GM12878 (cell line): ENCODE data around the gene SLC35G2. TPM values are rescaled to one million over a fixed set of nuclear protein-coding genes. Genes with fewer than 3 reads are reported as not detected.

Experiments used
- ATAC-seq: fragments of 200-7000 bp; cut with Tn5 transposase; 3 replicates; pipeline ENCODE4 v1.9.1; 2020; ENCODE audit warnings: mild to moderate bottlenecking, moderate library complexity
- BruUV-seq: library from RNA; stranded (reverse); fragments of 400-500 nt; replicated peaks from 2 replicates; lab custom pipeline; 2021; lab: Mats Ljungman, UMichigan
- CTCF ChIA-PET: fragments of 300-600 bp; sonication (Branson Sonifier 250); formaldehyde crosslinking; extraction: SDS; loops from one replicate; lab custom pipeline; 2021; ENCODE audit warnings: inconsistent platforms; lab: Yijun Ruan, JAX
- POLR2A ChIA-PET: fragments of 350-600 bp; formaldehyde crosslinking; extraction: SDS; loops from one replicate; lab custom pipeline; 2021; ENCODE audit warnings: inconsistent platforms; lab: Charles Lee
- RAD21 ChIA-PET: fragments of 300-600 bp; sonication (Branson Sonifier 250); formaldehyde crosslinking; loops from one replicate; lab custom pipeline; 2023; ENCODE audit warnings: antibody characterized with exemption; ENCODE audit not compliant: unreplicated experiment; lab: Charles Lee
- SMC1A ChIA-PET: fragments of 300-600 bp; sonication (Branson Sonifier 250); formaldehyde crosslinking; loops from one replicate; lab custom pipeline; 2023; ENCODE audit not compliant: unreplicated experiment, uncharacterized antibody; lab: Charles Lee
- DNase-seq: peaks from one replicate; pipeline ENCODE4 v3.0.0-alpha.2; 2011; ENCODE audit warnings: low read depth, low spot score
- FAIRE-seq: peaks from 3 replicates; lab custom pipeline; 2011; peaks lifted over from hg19 to GRCh38; lab: Jason Lieb, UNC
- H2AFZ ChIP-seq: 2 replicates; pipeline ENCODE4 v1.6.0; 2011; ENCODE audit warnings: low read depth, low read length, control low read depth; ENCODE audit not compliant: control insufficient read depth
- H3K27ac ChIP-seq: 2 replicates; pipeline ENCODE4 v1.5.1; 2011; ENCODE audit warnings: control low read depth; ENCODE audit not compliant: control insufficient read depth, insufficient read depth
- H3K27me3 ChIP-seq, 2 experiments: replicated peaks in 1 of 2; 2 replicates each; pipeline versions ENCODE4 v1.6.0 to v1.6.1; 2011; ENCODE audit warnings: low read length in 1 of 2; ENCODE audit not compliant: control insufficient read depth in 2 of 2, insufficient read depth in 2 of 2
- H3K36me3 ChIP-seq, 2 experiments: 2 replicates each; pipeline ENCODE4 v1.5.1; 2011; ENCODE audit warnings: low read length in 1 of 2; ENCODE audit not compliant: control insufficient read depth in 2 of 2, insufficient read depth in 2 of 2
- H3K4me1 ChIP-seq: 2 replicates; pipeline ENCODE4 v1.6.1; 2011; ENCODE audit warnings: mild to moderate bottlenecking, low read length, moderate library complexity, mixed read lengths; ENCODE audit not compliant: control insufficient read depth, insufficient read depth
- H3K4me2 ChIP-seq: 2 replicates; pipeline ENCODE4 v1.6.0; 2011; ENCODE audit warnings: control low read depth; ENCODE audit not compliant: control insufficient read depth, insufficient read depth
- H3K4me3 ChIP-seq: fragments of 200-600 bp; sonication (generic); 2 replicates; pipeline ENCODE4 v1.5.1; 2016
- H3K79me2 ChIP-seq: 2 replicates; pipeline ENCODE4 v1.6.0; 2011; ENCODE audit warnings: low read length; ENCODE audit not compliant: control insufficient read depth, insufficient read depth
- H3K9ac ChIP-seq: 2 replicates; pipeline ENCODE4 v1.8.0; 2011; ENCODE audit warnings: low read length, control low read depth, mixed read lengths; ENCODE audit not compliant: control insufficient read depth, insufficient read depth
- H3K9me3 ChIP-seq: replicated peaks from 3 replicates; pipeline ENCODE4 v1.5.1; 2011; ENCODE audit warnings: mild to moderate bottlenecking, low read length; ENCODE audit not compliant: control insufficient read depth, insufficient read depth
- H4K20me1 ChIP-seq: 2 replicates; pipeline ENCODE4 v1.6.0; 2011; ENCODE audit not compliant: control insufficient read depth, insufficient read depth
- BHLHE40 ChIP-seq, 2 experiments: fragments of 450-650 bp in 1 of 2; IDR thresholded peaks; 2 replicates each; pipeline ENCODE4 v1.6.1; 2011 to 2017; ENCODE audit warnings: low read depth in 2 of 2, borderline replicate concordance in 1 of 2, improper control_type of control experiment in 1 of 2, low read length in 1 of 2, mild to moderate bottlenecking in 1 of 2
- BRCA1 ChIP-seq: IDR thresholded peaks from 2 replicates; pipeline ENCODE4 v1.6.1; 2011; ENCODE audit warnings: low read depth, low read length, improper control_type of control experiment
- CBX5 ChIP-seq: sonication (generic); IDR thresholded peaks from 2 replicates; pipeline ENCODE4 v1.6.1; 2016; ENCODE audit warnings: low read depth, moderate library complexity, mild to moderate bottlenecking, inconsistent platforms
- GATAD2B ChIP-seq: fragments of 450-650 bp; conservative IDR thresholded peaks from 2 replicates; pipeline ENCODE4 v1.6.1; 2017; ENCODE audit warnings: low read depth, mild to moderate bottlenecking, moderate library complexity
- HDAC6 ChIP-seq: fragments of 200-600 bp; sonication (generic); IDR thresholded peaks from one replicate; pipeline ENCODE4 v1.8.0; 2017; ENCODE audit warnings: antibody characterized with exemption; ENCODE audit not compliant: unreplicated experiment
- HDGF ChIP-seq: fragments of 450-650 bp; IDR thresholded peaks from 2 replicates; pipeline ENCODE4 v1.6.1; 2016; ENCODE audit warnings: antibody characterized with exemption
- KDM1A ChIP-seq: fragments of 200-600 bp; sonication (generic); IDR thresholded peaks from 2 replicates; pipeline ENCODE4 v1.6.1; 2016; ENCODE audit warnings: borderline replicate concordance
- KLF5 ChIP-seq: fragments of 450-650 bp; IDR thresholded peaks from 2 replicates; pipeline ENCODE4 v1.6.1; 2014; ENCODE audit warnings: mild to moderate bottlenecking; ENCODE audit not compliant: partially characterized antibody
- LARP7 ChIP-seq: fragments of 450-650 bp; IDR thresholded peaks from 2 replicates; pipeline ENCODE4 v1.6.1; 2017; ENCODE audit warnings: mild to moderate bottlenecking
- MYB ChIP-seq: fragments of 150-350 bp; IDR thresholded peaks from 2 replicates; pipeline ENCODE4 v1.6.1; 2014; ENCODE audit warnings: mild to moderate bottlenecking, low read depth, low read length, borderline replicate concordance
- NR2F1 ChIP-seq: fragments of 450-650 bp; conservative IDR thresholded peaks from 2 replicates; pipeline ENCODE4 v1.6.1; 2017; ENCODE audit warnings: mild to moderate bottlenecking
- RAD21 ChIP-seq: IDR thresholded peaks from 2 replicates; pipeline ENCODE4 v1.6.1; 2011; ENCODE audit warnings: mild to moderate bottlenecking, low read depth, low read length, moderate library complexity; ENCODE audit not compliant: insufficient read depth
- SIX5 ChIP-seq: IDR thresholded peaks from 2 replicates; pipeline ENCODE4 v1.6.1; 2011; ENCODE audit warnings: mild to moderate bottlenecking, low read depth, low read length, moderate library complexity; ENCODE audit not compliant: severe bottlenecking
- SREBF1 ChIP-seq: IDR thresholded peaks from 2 replicates; pipeline ENCODE4 v1.6.1; 2012; ENCODE audit warnings: mild to moderate bottlenecking, low read length
- STAT3 ChIP-seq: IDR thresholded peaks from 2 replicates; pipeline ENCODE4 v1.6.1; 2011; ENCODE audit warnings: low read depth, low read length, improper control_type of control experiment
- ZNF24 ChIP-seq: fragments of 450-650 bp; IDR thresholded peaks from 2 replicates; pipeline ENCODE4 v1.6.1; 2017; ENCODE audit warnings: antibody characterized with exemption, mild to moderate bottlenecking
- ZNF622 ChIP-seq: fragments of 450-650 bp; IDR thresholded peaks from 2 replicates; pipeline ENCODE4 v1.6.1; 2017; ENCODE audit warnings: mild to moderate bottlenecking, inconsistent platforms
- in situ Hi-C: fragments of 300-500 bp; cut with MboI; formaldehyde crosslinking; loops from 9 replicates; pipeline ENCODE4 v1.14.3; 2018; ENCODE audit warnings: mixed read lengths
- intact Hi-C: fragments of 100-400 bp; cut with micrococcal nuclease; formaldehyde crosslinking; loops from one replicate; pipeline ENCODE4 v1.14.2; 2022; ENCODE audit not compliant: unreplicated experiment
- polyA plus RNA-seq, 11 experiments: library from polyadenylated mRNA; depleted of rRNA in 4 of 11; unstranded in 6 of 11; stranded (reverse) in 5 of 11; fragments of >200 nt; fragmentation: Nextera tagmentation in 4 of 11; fragmentation: Illumina TruSeq in 1 of 11; extraction: Ambion mirVana in 4 of 11; extraction: Trizol in 1 of 11; gene quantifications; 1 replicate in 1 of 11; 2 replicates in 10 of 11; pipeline versions ENCODE4 v1.2.1 to v1.2.3, GENCODE V29; 2011 to 2016; ENCODE audit warnings: inconsistent platforms in 2 of 11, missing spikeins in 2 of 11, low read depth in 1 of 11
- total RNA-seq, 4 experiments: library from RNA; depleted of rRNA in 3 of 4; stranded (reverse); fragments of >200 nt in 3 of 4; fragmentation: Illumina TruSeq in 1 of 4; extraction: Trizol in 1 of 4; gene quantifications; 2 replicates each; pipeline versions ENCODE4 v1.2.1 to v1.2.3, GENCODE V29; 2013 to 2021

SLC35G2 gene
- total and polyA plus RNA-seq, 10 of the 15 experiments (the other 5 are each of a cell fraction or from before 2014, with no cell fraction given): 0.11 to 1.9 (median 0.27) TPM

- CTCF ChIA-PET: interaction anchor here (0.5 to 1.5 kb wide), 2 partner anchors 52 to 130 kb away, joined by 3 to 6 read pairs; partner anchors contain the start of gene STAG1
- H3K79me2 ChIP-seq: no peaks in the 10 kb centered on the region
- H3K9me3 ChIP-seq: no peaks in the 10 kb centered on the region
- POLR2A ChIA-PET: interaction anchor here (1.1 to 1.2 kb wide), 2 partner anchors 18 to 57 kb away, joined by 4 to 5 read pairs; partner anchors contain the start of gene NCK1
- no peaks in the 10 kb centered on the region; a peak in 1 of 4 replicates for H3K27me3 ChIP-seq
- TF ChIP-seq NR2F1 (no peak), LARP7 (no peak), SIX5 (no peak), ZNF622 (no peak), ZNF24 (no peak), MYB (no peak), RAD21 (no peak), KLF5 (no peak), STAT3 (no peak), GATAD2B (no peak), SREBF1 (no peak), BRCA1 (no peak), CBX5 (no peak), BHLHE40 (IDR thresholded peaks at IDR 0.05; ENCODE audit: borderline replicate concordance in 1 of 2, low read depth in 2 of 2, low read length in 1 of 2) (no peak), KDM1A (no peak), HDAC6 (no peak), HDGF (no peak)
- RAD21 ChIA-PET: interaction anchor here (1.0 to 2.3 kb wide), 3 partner anchors 52 to 209 kb away, joined by 4 to 9 read pairs (median 4); partner anchors contain the start of genes NCK1 and STAG1
- no TSS peak for BruUV-seq
- no peak overlapping the region for H3K27ac ChIP-seq
- intact Hi-C loops (no loop called here), in situ Hi-C loops (no loop called here)
- no peak overlapping the region for H3K9ac ChIP-seq
- no peak for ATAC-seq
- DNase-seq: no peak
- no peak overlapping the region for H3K4me2 ChIP-seq
- no peaks in the 10 kb centered on the region for H3K36me3 ChIP-seq
- H3K4me1 ChIP-seq: peaks cover 6% of the 10 kb centered on the region
- H4K20me1 ChIP-seq: no peaks in the 10 kb centered on the region
- no peak for FAIRE-seq
- H3K4me3 ChIP-seq: no peak overlapping the region
- H2AFZ ChIP-seq: no peak overlapping the region
- SMC1A ChIA-PET: interaction anchor here (1.0 to 2.2 kb wide), 2 partner anchors 51 to 413 kb away, joined by 3 to 9 read pairs; no protein-coding TSS in a partner anchor
Measured at GRCh38 chr3:136804813-136805212, 14.1 kb upstream of the SLC35G2 start.
